DMS79 (cell line): Measurements from ENCODE around the gene PFKP.
"Not testable (repeated sequence)": the region's sequence is repeated elsewhere in the genome, so short reads cannot be mapped to it uniquely, and the experiment has no call there.

ENCODE experiments used
- DNase-seq: peaks from one replicate; lab custom pipeline; 2025; lab: John Stamatoyannopoulos, UW

PFKP gene

GRCh38 chr10:3159152-3159551 is 91.8 kb downstream of the PFKP start:
- DNase-seq, result no peak

- DNase-seq, result no peak
Measured at GRCh38 chr10:3162533-3162932, 95.2 kb downstream of the PFKP start.

- no peak for DNase-seq
Measured at GRCh38 chr10:3163879-3164278, 96.5 kb downstream of the PFKP start.

- no peak for DNase-seq
Measured at GRCh38 chr10:3165196-3165595, 97.8 kb downstream of the PFKP start.

GRCh38 chr10:3166496-3167290 is 99.3 kb downstream of the PFKP start:
- DNase-seq, result no peak

GRCh38 chr10:3167611-3168330 is 100.4 kb downstream of the PFKP start:
- DNase-seq, result no peak

GRCh38 chr10:3169271-3169670 is 101.9 kb downstream of the PFKP start:
- no peak for DNase-seq

- no peak for DNase-seq
Measured at GRCh38 chr10:3169673-3170072, 102.3 kb downstream of the PFKP start.

GRCh38 chr10:3171488-3171887 is 104.1 kb downstream of the PFKP start:
- DNase-seq, result not testable (repeated sequence)

- no peak for DNase-seq
Measured at GRCh38 chr10:3172081-3172445, 104.7 kb downstream of the PFKP start.

GRCh38 chr10:3172446-3173170 is 105.3 kb downstream of the PFKP start, which contains the start of gene PITRM1:
TSS of gene PITRM1 (minus strand) at chr10:3172782. CDS start at chr10:3172772, 10 bp downstream.
- DNase-seq, result peak; percentile 73

- peak; percentile 72 for DNase-seq
Measured at GRCh38 chr10:3173171-3173878, 106.0 kb downstream of the PFKP start.

GRCh38 chr10:3178042-3178441 is 110.7 kb downstream of the PFKP start:
- no peak for DNase-seq

- no peak for DNase-seq
Measured at GRCh38 chr10:3179174-3179573, 111.8 kb downstream of the PFKP start.

- no peak for DNase-seq
Measured at GRCh38 chr10:3180355-3181025, 113.1 kb downstream of the PFKP start.

- DNase-seq, result no peak
Measured at GRCh38 chr10:3185386-3185785, 118.0 kb downstream of the PFKP start.

GRCh38 chr10:3186368-3186767 is 119.0 kb downstream of the PFKP start:
- no peak for DNase-seq
